ENCODE results near the gene COMMD10.
A peak's percentile ranks its signal among the peaks of the same experiment; 100 is the strongest.
"Not testable (repeated sequence)": the region's sequence is repeated elsewhere in the genome, so short reads cannot be mapped to it uniquely, and the experiment has no call there.

COMMD10 gene

GRCh38 chr5:116097301-116097700 is 12.5 kb downstream of the COMMD10 start:
- DNase-seq (ENCODE audit: low read depth): no peak

GRCh38 chr5:116098998-116099397 is 14.2 kb downstream of the COMMD10 start:
- DNase-seq (ENCODE audit: low read depth): no peak

- DNase-seq (ENCODE audit: low read depth): not testable (repeated sequence)
Observed at GRCh38 chr5:116104941-116105340, 20.1 kb downstream of the COMMD10 start.

GRCh38 chr5:116115163-116115562 is 30.3 kb downstream of the COMMD10 start:
- no peak for DNase-seq (ENCODE audit: low read depth)

- no peak for DNase-seq (ENCODE audit: low read depth)
Observed at GRCh38 chr5:116130471-116130870, 45.6 kb downstream of the COMMD10 start.

GRCh38 chr5:116130976-116131375 is 46.2 kb downstream of the COMMD10 start:
- DNase-seq (ENCODE audit: low read depth): no peak

GRCh38 chr5:116133281-116133680 is 48.5 kb downstream of the COMMD10 start:
- no peak for DNase-seq (ENCODE audit: low read depth)

GRCh38 chr5:116135344-116135743 is 50.5 kb downstream of the COMMD10 start:
- DNase-seq (ENCODE audit: low read depth): no peak

- peak; percentile 24 for DNase-seq (ENCODE audit: low read depth)
Observed at GRCh38 chr5:116137544-116138378, 52.9 kb downstream of the COMMD10 start.

- DNase-seq (ENCODE audit: low read depth): no peak
Observed at GRCh38 chr5:116142495-116142894, 57.7 kb downstream of the COMMD10 start.

GRCh38 chr5:116144103-116144502 is 59.3 kb downstream of the COMMD10 start:
- DNase-seq (ENCODE audit: low read depth): no peak

GRCh38 chr5:116144991-116145390 is 60.2 kb downstream of the COMMD10 start:
- no peak for DNase-seq (ENCODE audit: low read depth)

- DNase-seq (ENCODE audit: low read depth): no peak
Observed at GRCh38 chr5:116145416-116145815, 60.6 kb downstream of the COMMD10 start.

- DNase-seq (ENCODE audit: low read depth): no peak
Observed at GRCh38 chr5:116152169-116152568, 67.3 kb downstream of the COMMD10 start.

- DNase-seq (ENCODE audit: low read depth): no peak
Observed at GRCh38 chr5:116153687-116154174, 68.9 kb downstream of the COMMD10 start.

- DNase-seq (ENCODE audit: low read depth): no peak
Observed at GRCh38 chr5:116154252-116154651, 69.4 kb downstream of the COMMD10 start.

GRCh38 chr5:116154931-116155330 is 70.1 kb downstream of the COMMD10 start:
- no peak for DNase-seq (ENCODE audit: low read depth)

GRCh38 chr5:116157902-116158301 is 73.1 kb downstream of the COMMD10 start:
- DNase-seq (ENCODE audit: low read depth): no peak

GRCh38 chr5:116159006-116159405 is 74.2 kb downstream of the COMMD10 start:
- no peak for DNase-seq (ENCODE audit: low read depth)

GRCh38 chr5:116174111-116174510 is 89.3 kb downstream of the COMMD10 start:
- no peak for DNase-seq (ENCODE audit: low read depth)

- DNase-seq (ENCODE audit: low read depth): no peak
Observed at GRCh38 chr5:116176121-116176520, 91.3 kb downstream of the COMMD10 start.

- DNase-seq (ENCODE audit: low read depth): no peak
Observed at GRCh38 chr5:116178925-116179324, 94.1 kb downstream of the COMMD10 start.

GRCh38 chr5:116209166-116209565 is 124.3 kb downstream of the COMMD10 start:
- no peak for DNase-seq (ENCODE audit: low read depth)

GRCh38 chr5:116212225-116212624 is 127.4 kb downstream of the COMMD10 start:
- no peak for DNase-seq (ENCODE audit: low read depth)

Data from GM04504 (cell line).